IgD-negative memory B cell (primary cell): ENCODE data around the gene SMAD9. TPM values are rescaled to one million over a fixed set of nuclear protein-coding genes. Genes with fewer than 3 reads are reported as not detected.

Experiments
- H3K27ac Mint-ChIP-seq, 3 donors: one replicate each; pipeline ENCODE4 v1.8.0; 2020 to 2022; ENCODE audit warnings: mild to moderate bottlenecking in 3 of 3, mixed read lengths in 3 of 3, moderate library complexity in 1 of 3
- H3K27me3 Mint-ChIP-seq: one replicate; pipeline ENCODE4 v1.8.0; 2021; ENCODE audit warnings: mixed read lengths
- H3K36me3 Mint-ChIP-seq: one replicate; pipeline ENCODE4 v1.8.0; 2020; ENCODE audit warnings: mild to moderate bottlenecking, mixed read lengths
- H3K4me1 Mint-ChIP-seq, 3 donors: one replicate each; pipeline ENCODE4 v1.8.0; 2020 to 2022; ENCODE audit warnings: mixed read lengths in 3 of 3, mild to moderate bottlenecking in 1 of 3
- H3K4me3 Mint-ChIP-seq, 4 donors: one replicate each; pipeline ENCODE4 v1.8.0; 2020 to 2022; ENCODE audit warnings: mild to moderate bottlenecking in 4 of 4, mixed read lengths in 4 of 4, moderate library complexity in 3 of 4
- H3K9me3 Mint-ChIP-seq, 3 donors: one replicate each; pipeline ENCODE4 v1.8.0; 2020 to 2021; ENCODE audit warnings: mixed read lengths in 3 of 3, mild to moderate bottlenecking in 1 of 3
- polyA plus RNA-seq: library from polyadenylated mRNA; unstranded; fragments of 300-500 nt; fragmentation: Illumina TruSeq; gene quantifications from one replicate; pipeline ENCODE4 v1.2.3, GENCODE V29; 2021

Gene SMAD9
- polyA plus RNA-seq = 0.04 TPM

DNA sequence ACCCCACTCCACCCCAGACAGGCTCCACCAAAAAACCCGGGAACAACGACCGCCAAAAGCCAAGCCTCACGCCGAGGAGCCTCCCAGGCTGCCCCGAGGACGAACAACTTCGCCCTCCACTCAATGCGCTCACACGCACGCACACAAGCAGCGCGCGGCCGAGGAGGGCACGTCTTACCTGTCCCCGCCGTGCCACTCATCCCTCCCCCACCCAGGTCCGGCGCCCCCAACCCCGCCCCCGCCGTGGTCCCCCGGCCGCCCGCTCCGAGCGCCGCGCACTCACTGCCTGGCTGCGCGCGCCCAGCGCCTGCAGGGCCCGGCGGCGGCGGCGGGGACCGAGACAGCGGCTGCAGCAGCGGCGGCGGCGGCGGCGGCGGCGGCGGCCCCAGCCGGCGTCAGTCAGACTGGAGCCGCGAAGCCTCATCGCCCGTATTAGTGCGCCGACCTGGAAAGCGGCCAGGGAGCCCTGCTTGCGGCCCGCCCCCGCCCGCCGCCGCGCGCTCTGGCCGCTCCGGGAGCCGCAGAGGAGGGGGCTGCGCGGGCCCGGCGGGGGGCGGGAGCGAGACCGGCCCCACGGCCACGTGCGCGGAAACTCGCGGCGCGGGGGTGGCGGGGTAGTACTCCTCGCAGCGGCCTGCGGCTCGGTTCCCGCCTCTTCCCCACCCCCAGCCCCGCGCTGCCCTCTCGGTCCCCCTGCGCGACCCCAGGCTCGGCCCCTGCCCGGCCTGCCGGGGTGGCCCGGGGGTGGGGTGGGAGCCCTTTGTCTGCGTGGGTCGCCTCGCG is at the start of gene SMAD9:
Gene SMAD9 (minus strand): TSS at position 406 of the 783 bp plus-strand sequence. CDS start 40,549 bp downstream, outside the sequence.
- Mint-ChIP-seq H3K9me3 (peaks cover 0 to 2% (median 0%) of the 10 kb centered on the region in 3 donors), H3K4me1 (peaks cover 2 to 10% (median 3%) of the 10 kb centered on the region in 3 donors), H3K27ac (no peak within 1 kb of the TSS), H3K4me3 (peak within 1 kb of the TSS; percentile 59 to 86 (median 74)), H3K27me3 (peaks cover 51% of the 10 kb centered on the region), H3K36me3 (no peaks in the 10 kb centered on the region)

GRCh38 chr13:36966404-36966803 is 46.4 kb upstream of the SMAD9 start:
- no peaks in the 10 kb centered on the region for H3K9me3 Mint-ChIP-seq
- no peaks in the 10 kb centered on the region for H3K27me3 Mint-ChIP-seq
- H3K4me1 Mint-ChIP-seq = peaks cover 0 to 1% (median 0%) of the 10 kb centered on the region in 3 donors
- H3K4me3 Mint-ChIP-seq = peak overlapping the region in 1 of 4 donors; percentile 37
- H3K36me3 Mint-ChIP-seq = peaks cover 8% of the 10 kb centered on the region
- no peak overlapping the region for H3K27ac Mint-ChIP-seq

DNA sequence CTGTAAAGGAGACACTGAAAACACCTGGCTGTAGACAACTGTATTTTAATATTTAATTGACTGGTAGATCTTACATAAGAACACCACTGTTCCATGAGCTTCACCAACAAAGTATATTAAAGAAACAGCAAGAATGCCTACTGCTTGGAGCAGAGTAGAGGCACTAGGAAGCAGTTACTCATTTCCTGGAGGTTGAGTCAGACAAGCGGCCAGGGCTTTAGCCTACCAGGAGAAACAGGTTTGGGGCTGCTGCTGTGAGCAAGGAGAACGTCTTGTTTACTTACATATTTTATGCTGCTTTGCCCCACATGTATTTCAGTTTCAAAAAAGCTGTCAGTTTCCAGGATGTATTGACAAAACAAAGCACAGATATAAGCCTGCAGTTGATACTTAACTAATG is 45.7 kb upstream of the SMAD9 start:
- Mint-ChIP-seq H3K36me3 (peaks cover 12% of the 10 kb centered on the region), H3K4me1 (no peaks in the 10 kb centered on the region), H3K27me3 (no peaks in the 10 kb centered on the region), H3K27ac (no peak overlapping the region), H3K9me3 (no peaks in the 10 kb centered on the region), H3K4me3 (no peak overlapping the region)

DNA sequence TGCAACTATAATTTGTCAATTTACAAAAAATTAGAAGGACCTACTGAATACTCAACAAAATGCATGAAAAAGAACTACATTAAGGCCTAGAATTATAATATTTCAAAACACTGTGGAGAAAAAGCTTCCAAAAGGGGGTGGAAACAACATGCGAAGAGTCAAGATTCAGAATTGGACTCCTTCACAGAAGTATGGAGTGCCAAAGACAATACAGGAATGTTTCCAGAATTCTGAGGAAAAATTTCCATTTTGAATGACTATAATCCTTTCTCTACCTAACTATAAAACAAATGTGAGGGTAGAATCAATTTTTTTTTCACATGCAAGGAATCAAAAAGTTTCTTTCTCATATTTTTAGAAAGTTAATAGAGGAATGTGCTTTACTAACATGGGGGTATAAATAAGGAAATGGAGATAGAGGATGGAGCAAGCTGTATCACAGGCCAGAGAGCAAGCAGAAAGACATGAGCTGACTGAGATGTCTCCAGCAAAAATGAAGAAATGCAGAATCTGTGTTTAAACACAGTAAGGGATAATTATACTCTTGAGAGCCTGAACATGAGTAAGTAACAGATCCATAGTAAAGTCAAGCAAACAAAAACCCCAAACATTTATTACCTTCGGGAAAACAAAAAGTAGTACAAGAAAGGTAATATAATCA is 39.5 kb upstream of the SMAD9 start:
- Mint-ChIP-seq H3K27ac (no peak overlapping the region), H3K36me3 (peaks cover 11% of the 10 kb centered on the region), H3K4me3 (no peak overlapping the region), H3K27me3 (no peaks in the 10 kb centered on the region), H3K9me3 (no peaks in the 10 kb centered on the region), H3K4me1 (peaks cover 1 to 3% (median 2%) of the 10 kb centered on the region in 3 donors)

GRCh38 chr13:36954542-36954941 is 34.5 kb upstream of the SMAD9 start:
- Mint-ChIP-seq H3K27me3 (no peaks in the 10 kb centered on the region), H3K27ac (no peak overlapping the region), H3K4me3 (no peak overlapping the region), H3K36me3 (peaks cover 12% of the 10 kb centered on the region), H3K9me3 (no peaks in the 10 kb centered on the region), H3K4me1 (peaks cover 2 to 6% (median 3%) of the 10 kb centered on the region in 3 donors)

GRCh38 chr13:36950920-36951319 is 30.9 kb upstream of the SMAD9 start:
- no peaks in the 10 kb centered on the region for H3K9me3 Mint-ChIP-seq
- H3K4me3 Mint-ChIP-seq = no peak overlapping the region
- H3K27me3 Mint-ChIP-seq = no peaks in the 10 kb centered on the region
- H3K36me3 Mint-ChIP-seq = peaks cover 16% of the 10 kb centered on the region
- peaks cover 2 to 6% (median 3%) of the 10 kb centered on the region in 3 donors for H3K4me1 Mint-ChIP-seq
- no peak overlapping the region for H3K27ac Mint-ChIP-seq

GRCh38 chr13:36950330-36950729 is 30.3 kb upstream of the SMAD9 start:
- peaks cover 16% of the 10 kb centered on the region for H3K36me3 Mint-ChIP-seq
- no peaks in the 10 kb centered on the region for H3K27me3 Mint-ChIP-seq
- H3K9me3 Mint-ChIP-seq = no peaks in the 10 kb centered on the region
- H3K27ac Mint-ChIP-seq = no peak overlapping the region
- no peak overlapping the region for H3K4me3 Mint-ChIP-seq
- peaks cover 2 to 6% (median 3%) of the 10 kb centered on the region in 3 donors for H3K4me1 Mint-ChIP-seq

- no peak overlapping the region for H3K4me3 Mint-ChIP-seq
- H3K27ac Mint-ChIP-seq = no peak overlapping the region
- peaks cover 2% of the 10 kb centered on the region for H3K27me3 Mint-ChIP-seq
- H3K36me3 Mint-ChIP-seq = peaks cover 8% of the 10 kb centered on the region
- no peaks in the 10 kb centered on the region for H3K9me3 Mint-ChIP-seq
- H3K4me1 Mint-ChIP-seq = no peaks in the 10 kb centered on the region
Observed at GRCh38 chr13:36945078-36945477, 25.0 kb upstream of the SMAD9 start.

DNA sequence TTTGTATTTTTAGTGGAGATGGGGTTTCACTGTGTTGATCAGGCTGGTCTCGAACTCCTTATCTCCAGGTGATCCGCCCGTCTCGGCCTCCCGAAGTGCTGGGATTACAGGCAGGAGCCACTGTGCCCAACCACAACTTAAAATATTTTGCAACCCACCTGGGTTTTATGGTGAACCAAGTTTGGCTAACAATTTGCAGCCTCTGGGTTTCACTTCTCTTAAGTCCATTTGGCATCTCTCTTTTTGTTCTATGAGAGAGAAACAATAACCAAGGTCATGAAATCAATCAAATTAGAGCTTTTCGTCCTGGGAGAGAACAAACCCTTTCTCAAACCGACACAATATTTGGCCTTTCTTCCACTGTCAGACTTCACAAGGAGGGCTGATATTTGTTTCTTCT is 5.6 kb upstream of the SMAD9 start:
- Mint-ChIP-seq H3K9me3 (peaks cover 0 to under 1% (median 0%) of the 10 kb centered on the region in 3 donors), H3K36me3 (no peaks in the 10 kb centered on the region), H3K4me1 (peaks cover 0 to under 1% (median 0%) of the 10 kb centered on the region in 3 donors), H3K27me3 (peaks cover 28% of the 10 kb centered on the region), H3K27ac (no peak overlapping the region), H3K4me3 (no peak overlapping the region)

DNA sequence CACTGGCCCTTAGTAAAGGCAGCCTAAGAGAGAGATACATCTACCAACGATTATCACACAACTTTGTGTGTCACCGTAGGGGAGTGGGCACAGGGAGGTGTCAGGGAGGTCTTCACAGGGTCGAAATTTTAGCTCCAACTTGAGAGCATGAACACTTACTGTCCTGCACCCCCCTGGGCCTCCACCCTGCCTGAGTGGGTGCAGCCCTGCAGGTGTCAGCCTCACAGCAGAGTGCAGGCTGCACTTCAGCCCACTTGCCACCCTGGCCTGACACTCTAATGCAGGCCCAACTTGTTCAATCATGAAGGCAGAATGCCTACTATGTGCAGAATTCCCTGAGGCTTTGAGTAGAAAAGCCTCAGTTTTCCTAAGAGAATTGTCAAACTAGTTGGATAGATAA is 4.0 kb upstream of the SMAD9 start:
- Mint-ChIP-seq H3K9me3 (peaks cover 0 to 2% (median 0%) of the 10 kb centered on the region in 3 donors), H3K4me3 (no peak overlapping the region), H3K27ac (no peak overlapping the region), H3K4me1 (peaks cover 1 to 2% (median 2%) of the 10 kb centered on the region in 3 donors), H3K27me3 (peaks cover 31% of the 10 kb centered on the region), H3K36me3 (no peaks in the 10 kb centered on the region)

GRCh38 chr13:36921631-36922301 is 1.7 kb upstream of the SMAD9 start:
- Mint-ChIP-seq H3K36me3 (no peaks in the 10 kb centered on the region), H3K4me3 (peak overlapping the region in 1 of 4 donors; percentile 0), H3K27me3 (peaks cover 47% of the 10 kb centered on the region), H3K27ac (no peak overlapping the region), H3K9me3 (peaks cover 0 to 2% (median 0%) of the 10 kb centered on the region in 3 donors), H3K4me1 (peaks cover 2 to 10% (median 3%) of the 10 kb centered on the region in 3 donors)

DNA sequence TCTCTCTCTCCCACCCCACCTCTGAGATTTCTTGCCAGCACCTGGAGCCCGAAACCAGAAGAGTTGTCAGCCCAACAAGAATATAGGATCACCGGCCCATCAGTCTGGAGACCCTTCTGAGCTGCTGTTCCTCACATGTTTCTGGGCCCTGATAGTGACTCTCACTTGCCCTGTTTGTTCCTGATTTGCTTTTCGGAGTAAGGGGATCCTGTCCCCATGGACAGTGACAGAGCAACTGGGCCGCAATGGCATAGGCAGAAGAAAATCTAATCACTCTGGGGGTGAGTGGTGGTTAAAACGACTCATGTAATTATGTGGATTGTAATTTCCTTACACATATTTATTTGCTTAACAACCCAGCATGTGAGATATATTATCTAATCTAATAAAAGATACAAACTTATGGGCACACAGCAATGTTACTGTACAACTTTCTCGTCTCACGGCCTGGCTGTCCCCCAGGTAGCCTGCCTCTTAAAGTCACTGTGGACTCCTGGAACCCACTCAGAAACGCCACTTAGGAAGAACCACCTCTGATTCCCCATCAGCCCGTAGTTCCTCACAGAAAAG is 663 bp upstream of the SMAD9 start:
- Mint-ChIP-seq H3K27me3 (peaks cover 54% of the 10 kb centered on the region), H3K4me1 (peaks cover 2 to 10% (median 3%) of the 10 kb centered on the region in 3 donors)

GRCh38 chr13:36919171-36919832 is 736 bp downstream of the SMAD9 start:
- Mint-ChIP-seq H3K4me3 (peak overlapping the region in 3 of 4 donors; percentile 9 to 75 (median 59)), H3K36me3 (no peaks in the 10 kb centered on the region), H3K27ac (no peak overlapping the region), H3K4me1 (peaks cover 2 to 10% (median 3%) of the 10 kb centered on the region in 3 donors), H3K9me3 (peaks cover 0 to 2% (median 0%) of the 10 kb centered on the region in 3 donors), H3K27me3 (peaks cover 51% of the 10 kb centered on the region)

More for the DNA sequence above, 663 bp upstream of the SMAD9 start:
- H3K4me3 Mint-ChIP-seq = peak overlapping the region; percentile 24 to 86 (median 74)
- H3K9me3 Mint-ChIP-seq = peaks cover 0 to 2% (median 0%) of the 10 kb centered on the region in 3 donors
- H3K27ac Mint-ChIP-seq = no peak overlapping the region
- no peaks in the 10 kb centered on the region for H3K36me3 Mint-ChIP-seq
